ENCODE results near the gene TRIM33. TPM values are rescaled to one million over a fixed set of nuclear protein-coding genes. Genes with fewer than 3 reads are reported as not detected.
"Not testable (repeated sequence)": the region's sequence is repeated elsewhere in the genome, so short reads cannot be mapped to it uniquely, and the experiment has no call there.

Gene TRIM33
- total RNA-seq, 1 experiment from 2014 or later, result 28.7 TPM

DNA sequence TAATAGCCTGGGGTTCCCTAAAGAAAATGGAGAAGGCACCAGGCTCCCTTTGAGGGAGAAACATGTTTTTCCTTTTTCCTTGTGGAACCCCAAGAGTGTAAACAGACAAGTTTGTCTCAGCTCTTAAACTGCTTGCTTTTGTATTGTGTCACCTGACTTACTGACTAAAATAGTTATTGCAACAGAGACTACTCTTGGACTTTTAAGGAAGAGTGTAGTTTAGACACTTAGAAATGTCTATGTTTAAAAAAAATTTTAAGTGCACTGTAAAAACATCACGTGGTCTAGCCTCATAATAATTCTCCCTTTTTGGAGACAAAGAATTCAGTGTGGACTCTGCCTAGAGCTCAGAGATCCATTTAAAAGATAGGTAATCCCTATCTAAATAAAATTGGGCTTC lies 141.1 kb downstream of the TRIM33 start:
- H3K4me3 ChIP-seq (ENCODE audit: low read depth, low read length), result no peak overlapping the region
- H3K27me3 ChIP-seq (replicated peaks; ENCODE audit: control insufficient read depth, insufficient read depth, low read length), result no peaks in the 10 kb centered on the region
- H3K4me1 Mint-ChIP-seq (ENCODE audit: low read depth, unreplicated experiment), result peaks cover 21% of the 10 kb centered on the region
- no peaks in the 10 kb centered on the region for H3K36me3 Mint-ChIP-seq (ENCODE audit: insufficient read depth, unreplicated experiment)
- intact Hi-C loops (cut with micrococcal nuclease; ENCODE audit: unreplicated experiment), result no loop called here
- TF ChIP-seq CTCF (IDR thresholded peaks at IDR 0.05; ENCODE audit: insufficient read depth in 1 of 2, low read depth in 1 of 2, low read length in 1 of 2, severe bottlenecking in 1 of 2, unreplicated experiment in 1 of 2), result no peak
- H3K9me3 ChIP-seq, result no peaks in the 10 kb centered on the region
- no peaks in the 10 kb centered on the region for H3K36me3 ChIP-seq (ENCODE audit: control insufficient read depth, insufficient read depth, low read length)
- peaks cover 15% of the 10 kb centered on the region for H3K4me1 ChIP-seq
- H3K4me3 Mint-ChIP-seq (ENCODE audit: unreplicated experiment), result no peak overlapping the region
- H3K9me3 Mint-ChIP-seq (ENCODE audit: unreplicated experiment), result peaks cover 12% of the 10 kb centered on the region
- H3K27ac Mint-ChIP-seq (ENCODE audit: unreplicated experiment), result peak overlapping the region; percentile 26
- DNase-seq, result no peak
- CTCF ChIA-PET, result interaction anchor here (0.6 kb wide), 1 partner anchor 118 kb away, joined by 4 read pairs; no protein-coding TSS in a partner anchor
- POLR2A ChIA-PET, result no interaction called here
- H3K27me3 Mint-ChIP-seq (ENCODE audit: insufficient read depth, unreplicated experiment), result no peaks in the 10 kb centered on the region
- BruUV-seq (replicated peaks), result no TSS peak

DNA sequence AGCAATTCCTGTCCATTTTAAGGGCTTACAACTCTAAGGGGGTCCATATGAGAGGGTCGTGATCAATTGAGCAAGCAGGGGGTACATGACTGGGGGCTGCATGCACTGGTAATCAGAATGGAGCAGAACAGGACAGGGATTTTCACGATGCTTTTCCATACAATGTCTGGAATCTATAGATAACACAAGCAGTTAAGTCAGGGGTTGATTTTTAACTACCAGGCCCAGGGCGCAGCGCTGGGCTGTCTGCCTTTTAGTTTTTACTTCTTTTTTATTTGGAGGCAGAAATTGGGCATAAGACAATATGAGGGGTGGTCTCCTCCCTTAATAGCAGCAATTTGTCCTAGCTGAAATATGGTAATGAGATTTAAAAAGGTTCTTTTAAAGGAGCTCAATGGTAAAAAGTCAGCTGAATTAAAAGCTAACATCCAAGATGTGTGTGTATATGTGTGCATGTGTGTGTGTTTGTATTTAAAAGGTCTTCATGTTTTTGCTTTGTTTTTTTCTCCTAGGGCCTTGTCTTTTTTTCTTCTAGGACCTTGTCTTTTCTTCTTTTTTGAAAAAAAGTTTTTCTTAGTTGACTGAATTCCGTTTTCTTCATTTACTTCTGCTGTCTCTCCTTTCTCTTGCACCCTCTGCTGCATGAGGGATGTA lies 141.6 kb downstream of the TRIM33 start:
- peaks cover 21% of the 10 kb centered on the region for H3K4me1 Mint-ChIP-seq (ENCODE audit: low read depth, unreplicated experiment)
- H3K9me3 Mint-ChIP-seq (ENCODE audit: unreplicated experiment), result peaks cover 12% of the 10 kb centered on the region
- H3K36me3 ChIP-seq (ENCODE audit: control insufficient read depth, insufficient read depth, low read length); intact Hi-C loops (cut with micrococcal nuclease; ENCODE audit: unreplicated experiment); H3K27me3 ChIP-seq (replicated peaks; ENCODE audit: control insufficient read depth, insufficient read depth, low read length); H3K9me3 ChIP-seq; BruUV-seq (replicated peaks); H3K27me3 Mint-ChIP-seq (ENCODE audit: insufficient read depth, unreplicated experiment); H3K4me3 Mint-ChIP-seq (ENCODE audit: unreplicated experiment); DNase-seq; POLR2A ChIA-PET; H3K4me3 ChIP-seq (ENCODE audit: low read depth, low read length); H3K36me3 Mint-ChIP-seq (ENCODE audit: insufficient read depth, unreplicated experiment): not testable (repeated sequence)
- peaks cover 15% of the 10 kb centered on the region for H3K4me1 ChIP-seq
- H3K27ac Mint-ChIP-seq (ENCODE audit: unreplicated experiment), result peak overlapping the region; percentile 26
- CTCF ChIA-PET, result interaction anchor here (0.6 kb wide), 1 partner anchor 118 kb away, joined by 4 read pairs; no protein-coding TSS in a partner anchor

GRCh38 chr1:114368560-114369255 lies 142.3 kb downstream of the TRIM33 start:
- Mint-ChIP-seq H3K4me3 (ENCODE audit: unreplicated experiment) (no peak overlapping the region), H3K27me3 (ENCODE audit: insufficient read depth, unreplicated experiment) (no peaks in the 10 kb centered on the region), H3K4me1 (ENCODE audit: low read depth, unreplicated experiment) (peaks cover 21% of the 10 kb centered on the region), H3K36me3 (ENCODE audit: insufficient read depth, unreplicated experiment) (no peaks in the 10 kb centered on the region), H3K9me3 (ENCODE audit: unreplicated experiment) (peaks cover 12% of the 10 kb centered on the region), H3K27ac (ENCODE audit: unreplicated experiment) (peak overlapping the region; percentile 26)
- Histone ChIP-seq H3K4me1 (peaks cover 15% of the 10 kb centered on the region), H3K4me3 (ENCODE audit: low read depth, low read length) (no peak overlapping the region), H3K36me3 (ENCODE audit: control insufficient read depth, insufficient read depth, low read length) (no peaks in the 10 kb centered on the region), H3K9me3 (peaks cover 1% of the 10 kb centered on the region; the same call in 1 of the 2 replicates), H3K27me3 (replicated peaks; ENCODE audit: control insufficient read depth, insufficient read depth, low read length) (no peaks in the 10 kb centered on the region)
- BruUV-seq (replicated peaks), result no TSS peak
- no peak for TF ChIP-seq CTCF (IDR thresholded peaks at IDR 0.05; ENCODE audit: insufficient read depth in 1 of 2, low read depth in 1 of 2, low read length in 1 of 2, severe bottlenecking in 1 of 2, unreplicated experiment in 1 of 2)
- ChIA-PET POLR2A (no interaction called here), CTCF (no interaction called here)
- DNase-seq, result no peak
- intact Hi-C loops (cut with micrococcal nuclease; ENCODE audit: unreplicated experiment), result no loop called here
